SK-N-SH treated with all-trans-retinoic acid at 6 μM for 48 hours (cell line): ENCODE data around the gene HMX1.

Experiments
- ARNTL ChIP-seq: fragments of 450-650 bp; formaldehyde crosslinking; IDR thresholded peaks from 2 replicates; pipeline ENCODE4 v1.5.0; 2020; ENCODE audit warnings: low read depth, mild to moderate bottlenecking, moderate library complexity, borderline replicate concordance
- BACH2 ChIP-seq: fragments of 250-450 bp; sonication (Bioruptor Pico); IDR thresholded peaks from 2 replicates; pipeline ENCODE4 v1.9.0; 2021; ENCODE audit warnings: mild to moderate bottlenecking, borderline replicate concordance
- CSDC2 ChIP-seq: fragments of 250-450 bp; sonication (Bioruptor Pico); IDR thresholded peaks from 2 replicates; pipeline ENCODE4 v1.5.0; 2020; ENCODE audit warnings: mild to moderate bottlenecking, moderate library complexity
- OSR1 ChIP-seq: fragments of 250-450 bp; sonication (Bioruptor Pico); IDR thresholded peaks from 2 replicates; pipeline ENCODE4 v1.8.0; 2022; ENCODE audit warnings: moderate library complexity, mild to moderate bottlenecking, inconsistent platforms
- PPARA ChIP-seq: fragments of 250-450 bp; sonication (Bioruptor Pico); IDR thresholded peaks from 2 replicates; pipeline ENCODE4 v1.5.0; 2020; ENCODE audit warnings: mild to moderate bottlenecking, borderline replicate concordance
- SNAI2 ChIP-seq: fragments of 250-450 bp; sonication (Bioruptor Pico); IDR thresholded peaks from 2 replicates; pipeline ENCODE4 v1.5.0; 2020; ENCODE audit warnings: mild to moderate bottlenecking, moderate library complexity
- TCF4 ChIP-seq: fragments of 250-450 bp; sonication (Bioruptor Pico); IDR thresholded peaks from 2 replicates; pipeline ENCODE4 v1.8.0; 2021; ENCODE audit warnings: mild to moderate bottlenecking, moderate library complexity, borderline replicate concordance
- ZFP3 ChIP-seq: fragments of 250-450 bp; sonication (Bioruptor Pico); IDR thresholded peaks from 2 replicates; pipeline ENCODE4 v1.5.0; 2020; ENCODE audit warnings: mild to moderate bottlenecking, moderate library complexity
- ZFP30 ChIP-seq: fragments of 450-650 bp; formaldehyde crosslinking; IDR thresholded peaks from 2 replicates; pipeline ENCODE4 v1.5.0; 2022; ENCODE audit warnings: mild to moderate bottlenecking, moderate library complexity
- ZNF70 ChIP-seq: fragments of 450-650 bp; formaldehyde crosslinking; IDR thresholded peaks from 2 replicates; pipeline ENCODE4 v1.5.0; 2020; ENCODE audit warnings: mild to moderate bottlenecking, moderate library complexity
- TF ChIP-seq, protein P1 (sequence below): fragments of 250-450 bp; sonication (Bioruptor Pico); IDR thresholded peaks from 2 replicates; pipeline ENCODE4 v1.8.0; 2020; ENCODE audit warnings: mild to moderate bottlenecking, moderate library complexity, borderline replicate concordance
- TF ChIP-seq, protein P2 (sequence below): fragments of 250-450 bp; sonication (Bioruptor Pico); IDR thresholded peaks from 2 replicates; pipeline ENCODE4 v1.5.1; 2020; ENCODE audit warnings: low read depth, mild to moderate bottlenecking, moderate library complexity
- TF ChIP-seq, protein P3 (sequence below): fragments of 250-450 bp; sonication (Bioruptor Pico); IDR thresholded peaks from 2 replicates; pipeline ENCODE4 v1.8.0; 2021; ENCODE audit warnings: low read depth, mild to moderate bottlenecking, moderate library complexity, borderline replicate concordance

- TF ChIP-seq, protein P1, sequence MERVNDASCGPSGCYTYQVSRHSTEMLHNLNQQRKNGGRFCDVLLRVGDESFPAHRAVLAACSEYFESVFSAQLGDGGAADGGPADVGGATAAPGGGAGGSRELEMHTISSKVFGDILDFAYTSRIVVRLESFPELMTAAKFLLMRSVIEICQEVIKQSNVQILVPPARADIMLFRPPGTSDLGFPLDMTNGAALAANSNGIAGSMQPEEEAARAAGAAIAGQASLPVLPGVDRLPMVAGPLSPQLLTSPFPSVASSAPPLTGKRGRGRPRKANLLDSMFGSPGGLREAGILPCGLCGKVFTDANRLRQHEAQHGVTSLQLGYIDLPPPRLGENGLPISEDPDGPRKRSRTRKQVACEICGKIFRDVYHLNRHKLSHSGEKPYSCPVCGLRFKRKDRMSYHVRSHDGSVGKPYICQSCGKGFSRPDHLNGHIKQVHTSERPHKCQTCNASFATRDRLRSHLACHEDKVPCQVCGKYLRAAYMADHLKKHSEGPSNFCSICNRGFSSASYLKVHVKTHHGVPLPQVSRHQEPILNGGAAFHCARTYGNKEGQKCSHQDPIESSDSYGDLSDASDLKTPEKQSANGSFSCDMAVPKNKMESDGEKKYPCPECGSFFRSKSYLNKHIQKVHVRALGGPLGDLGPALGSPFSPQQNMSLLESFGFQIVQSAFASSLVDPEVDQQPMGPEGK (CRISPR knock-in tag), result no peak
- TF ChIP-seq ZNF70 (CRISPR knock-in tag), result no peak
- TF ChIP-seq, protein P2, sequence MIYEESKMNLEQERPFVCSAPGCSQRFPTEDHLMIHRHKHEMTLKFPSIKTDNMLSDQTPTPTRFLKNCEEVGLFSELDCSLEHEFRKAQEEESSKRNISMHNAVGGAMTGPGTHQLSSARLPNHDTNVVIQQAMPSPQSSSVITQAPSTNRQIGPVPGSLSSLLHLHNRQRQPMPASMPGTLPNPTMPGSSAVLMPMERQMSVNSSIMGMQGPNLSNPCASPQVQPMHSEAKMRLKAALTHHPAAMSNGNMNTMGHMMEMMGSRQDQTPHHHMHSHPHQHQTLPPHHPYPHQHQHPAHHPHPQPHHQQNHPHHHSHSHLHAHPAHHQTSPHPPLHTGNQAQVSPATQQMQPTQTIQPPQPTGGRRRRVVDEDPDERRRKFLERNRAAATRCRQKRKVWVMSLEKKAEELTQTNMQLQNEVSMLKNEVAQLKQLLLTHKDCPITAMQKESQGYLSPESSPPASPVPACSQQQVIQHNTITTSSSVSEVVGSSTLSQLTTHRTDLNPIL (CRISPR knock-in tag), result no peak
- TF ChIP-seq OSR1, result no peak
- no peak for TF ChIP-seq ZFP3 (CRISPR knock-in tag)
- no peak for TF ChIP-seq CSDC2 (CRISPR knock-in tag)
- TF ChIP-seq, protein P3, sequence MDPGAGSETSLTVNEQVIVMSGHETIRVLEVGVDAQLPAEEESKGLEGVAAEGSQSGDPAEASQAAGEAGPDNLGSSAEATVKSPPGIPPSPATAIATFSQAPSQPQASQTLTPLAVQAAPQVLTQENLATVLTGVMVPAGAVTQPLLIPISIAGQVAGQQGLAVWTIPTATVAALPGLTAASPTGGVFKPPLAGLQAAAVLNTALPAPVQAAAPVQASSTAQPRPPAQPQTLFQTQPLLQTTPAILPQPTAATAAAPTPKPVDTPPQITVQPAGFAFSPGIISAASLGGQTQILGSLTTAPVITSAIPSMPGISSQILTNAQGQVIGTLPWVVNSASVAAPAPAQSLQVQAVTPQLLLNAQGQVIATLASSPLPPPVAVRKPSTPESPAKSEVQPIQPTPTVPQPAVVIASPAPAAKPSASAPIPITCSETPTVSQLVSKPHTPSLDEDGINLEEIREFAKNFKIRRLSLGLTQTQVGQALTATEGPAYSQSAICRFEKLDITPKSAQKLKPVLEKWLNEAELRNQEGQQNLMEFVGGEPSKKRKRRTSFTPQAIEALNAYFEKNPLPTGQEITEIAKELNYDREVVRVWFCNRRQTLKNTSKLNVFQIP, result no peak
- no peak for TF ChIP-seq BACH2
- TF ChIP-seq ZFP30, result no peak
- TF ChIP-seq PPARA (CRISPR knock-in tag), result no peak
- TF ChIP-seq ARNTL (CRISPR knock-in tag), result no peak
- no peak for TF ChIP-seq TCF4 (CRISPR knock-in tag)
- no peak for TF ChIP-seq SNAI2 (CRISPR knock-in tag)
These were observed 17.6 kb downstream of the HMX1 start for GRCh38 chr4:8854016-8854415.
